Measurements from ENCODE around the gene MRNIP.
"Not testable (repeated sequence)": the region's sequence is repeated elsewhere in the genome, so short reads cannot be mapped to it uniquely, and the experiment has no call there.

MRNIP gene

GRCh38 chr5:179794575-179794974 lies 64.0 kb downstream of the MRNIP start:
- DNase-seq (ENCODE audit: low read depth in 1 of 2, low spot score in 1 of 2), result no peak

- DNase-seq (ENCODE audit: low read depth in 1 of 2, low spot score in 1 of 2), result no peak
Measured at GRCh38 chr5:179794171-179794570, 64.4 kb downstream of the MRNIP start.

GRCh38 chr5:179793468-179794139 lies 65.0 kb downstream of the MRNIP start, which contains the start of gene LTC4S:
Gene LTC4S, plus strand, starts transcription at chr5:179793986. Its CDS starts 95 bp downstream, at chr5:179794081.
- DNase-seq (ENCODE audit: low read depth in 1 of 2, low spot score in 1 of 2), result peak in 1 of 2 donors; percentile 40

- DNase-seq (ENCODE audit: low read depth in 1 of 2, low spot score in 1 of 2), result no peak
Measured at GRCh38 chr5:179792612-179793467, 65.8 kb downstream of the MRNIP start.

- DNase-seq (ENCODE audit: low read depth in 1 of 2, low spot score in 1 of 2), result no peak
Measured at GRCh38 chr5:179791881-179792611, 66.6 kb downstream of the MRNIP start.

GRCh38 chr5:179789278-179789677 lies 69.3 kb downstream of the MRNIP start:
- DNase-seq (ENCODE audit: low read depth in 1 of 2, low spot score in 1 of 2), result not testable (repeated sequence)

- no peak for DNase-seq (ENCODE audit: low read depth in 1 of 2, low spot score in 1 of 2)
Measured at GRCh38 chr5:179788193-179788854, 70.3 kb downstream of the MRNIP start.
